Inferior parietal cortex (tissue), 1 donor: ENCODE results near the gene PLSCR3.

Source experiments
- DNase-seq: peaks from one replicate; pipeline ENCODE4 v3.0.0-alpha.2; 2016; ENCODE audit errors: extremely low spot score

The PLSCR3 gene

DNA sequence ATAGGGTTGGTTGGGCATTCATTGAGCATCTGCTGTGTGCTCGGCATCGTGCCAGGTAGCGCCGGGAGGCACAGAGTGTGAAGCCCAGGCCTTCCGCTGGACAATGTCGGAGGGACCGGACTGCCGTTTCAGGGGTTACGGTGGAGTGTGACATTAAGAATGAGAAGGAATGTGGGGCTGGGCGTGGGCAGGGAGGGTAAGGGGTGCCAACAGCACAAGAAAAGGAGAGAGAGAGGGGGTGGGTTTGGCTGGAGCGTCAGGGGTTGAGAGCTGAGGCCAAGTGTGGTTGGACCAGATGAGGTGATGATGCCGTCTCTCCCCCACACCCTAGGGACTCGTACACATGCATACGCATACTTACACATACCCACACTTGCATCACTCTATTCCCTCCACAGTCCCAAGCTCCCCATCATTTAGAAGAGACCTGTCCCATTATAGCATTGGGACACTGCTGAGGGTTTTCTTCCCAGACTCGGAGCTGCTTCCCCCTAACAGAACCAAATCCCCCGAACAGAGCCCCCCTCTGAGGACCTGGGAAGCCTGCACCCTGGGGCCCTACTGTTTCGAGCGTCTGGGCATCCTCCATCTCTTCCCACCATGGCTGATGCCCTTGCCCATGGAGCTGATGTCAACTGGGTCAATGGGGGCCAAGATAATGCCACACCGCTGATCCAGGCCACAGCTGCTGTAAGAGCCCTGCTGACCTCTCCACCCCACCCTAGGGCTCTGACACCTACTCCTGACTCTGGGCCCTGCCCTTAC lies 45.7 kb downstream of the PLSCR3 start:
- DNase-seq: no peak

- no peak for DNase-seq
These were observed 46.5 kb downstream of the PLSCR3 start for GRCh38 chr17:7347630-7348477.

GRCh38 chr17:7346761-7347614 lies 47.3 kb downstream of the PLSCR3 start:
- no peak for DNase-seq

DNA sequence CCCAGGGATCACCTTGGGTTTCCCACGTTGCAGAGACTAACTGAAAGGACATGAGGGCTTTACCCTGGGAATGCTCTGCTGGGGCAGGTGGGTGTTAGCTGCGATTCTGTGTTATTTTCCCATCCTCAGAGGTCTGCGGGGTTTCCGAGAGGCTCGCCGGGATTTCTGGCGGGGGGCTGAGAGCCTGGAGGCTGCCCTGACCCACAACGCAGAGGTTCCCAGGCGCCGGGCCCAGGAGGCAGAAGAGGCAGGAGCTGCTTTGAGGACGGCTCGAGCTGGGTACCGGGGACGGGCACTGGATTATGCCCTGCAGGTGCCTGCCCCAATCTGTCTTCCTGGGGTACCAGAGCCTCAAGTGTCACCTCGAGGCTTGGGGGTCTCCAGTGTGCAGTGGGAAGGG lies 51.1 kb downstream of the PLSCR3 start:
- DNase-seq: no peak

DNA sequence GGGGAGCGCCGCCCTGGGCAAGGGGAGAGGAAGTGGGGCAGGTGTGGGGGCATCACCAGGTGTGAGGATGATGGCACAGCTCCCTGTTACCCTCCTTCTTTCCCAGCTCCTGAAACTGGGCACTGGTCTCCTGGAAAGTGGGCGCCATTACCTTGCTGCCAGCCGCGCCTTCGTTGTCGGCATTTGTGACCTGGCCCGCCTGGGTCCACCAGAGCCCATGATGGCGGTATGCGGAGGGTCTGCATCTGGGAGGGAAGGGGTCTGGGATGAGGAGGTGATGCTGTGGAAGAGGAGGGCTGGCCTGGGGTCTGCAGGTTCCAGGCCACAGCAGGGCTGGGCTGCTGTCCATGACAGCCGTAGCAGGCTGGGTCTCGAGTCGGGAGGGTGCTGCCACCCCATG lies 52.5 kb downstream of the PLSCR3 start:
- DNase-seq: no peak

DNA sequence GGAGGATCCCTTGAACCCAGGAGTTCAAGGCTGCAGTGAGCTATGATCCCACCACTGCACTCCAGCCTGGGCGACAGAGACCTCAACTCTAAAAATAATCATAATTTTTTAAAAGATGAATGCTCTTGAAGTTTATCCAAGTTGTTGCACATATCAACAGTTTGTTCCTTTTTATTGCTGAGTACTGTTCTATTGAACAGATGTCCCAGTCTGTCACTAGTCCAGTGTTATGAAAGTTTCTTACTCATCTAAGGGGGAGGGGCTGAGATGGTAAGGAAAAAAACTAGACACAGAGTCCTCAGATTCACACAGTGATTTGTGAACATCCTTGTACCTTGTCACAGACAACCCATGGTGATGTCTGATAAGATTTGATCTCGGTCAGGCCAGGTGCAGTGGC lies 54.1 kb downstream of the PLSCR3 start:
- peak; percentile 11 for DNase-seq
